Caco-2 (cell line): Measurements from ENCODE around the gene CDKAL1. TPM values are rescaled to one million over a fixed set of nuclear protein-coding genes. Genes with fewer than 3 reads are reported as not detected.

Source experiments
- BruUV-seq: library from RNA; stranded (reverse); fragments of 400-500 nt; replicated peaks from 2 replicates; lab custom pipeline; 2021; lab: Mats Ljungman, UMichigan
- CTCF ChIA-PET: fragments of 300-600 bp; sonication (Branson Sonifier 250); formaldehyde crosslinking; loops from one replicate; lab custom pipeline; 2022; ENCODE audit warnings: antibody characterized with exemption; lab: Charles Lee
- POLR2A ChIA-PET: fragments of 300-600 bp; sonication (Branson Sonifier 250); formaldehyde crosslinking; loops from one replicate; lab custom pipeline; 2022; ENCODE audit warnings: antibody characterized with exemption; lab: Charles Lee
- DNase-seq, 2 experiments: peaks; one replicate each; pipeline versions ENCODE4 v3.0.0 to v3.0.0-alpha.2; 2020 to 2022
- H3K27me3 ChIP-seq: replicated peaks from 2 replicates; pipeline ENCODE4 v1.6.0; 2011; ENCODE audit warnings: low read length; ENCODE audit not compliant: control insufficient read depth, insufficient read depth
- H3K36me3 ChIP-seq: 2 replicates; pipeline ENCODE4 v1.5.1; 2011; ENCODE audit warnings: low read length; ENCODE audit not compliant: control insufficient read depth, insufficient read depth
- H3K4me1 ChIP-seq: fragments of 250-450 bp; sonication (Bioruptor Pico); 2 replicates; pipeline ENCODE4 v1.5.1; 2020; ENCODE audit warnings: mild to moderate bottlenecking
- H3K4me3 ChIP-seq: 2 replicates; pipeline ENCODE4 v1.5.1; 2011; ENCODE audit warnings: low read depth, mild to moderate bottlenecking, control low read depth, low read length
- H3K9me3 ChIP-seq: fragments of 250-450 bp; sonication (Bioruptor Pico); 2 replicates; pipeline ENCODE4 v1.5.1; 2020; ENCODE audit warnings: mild to moderate bottlenecking, moderate library complexity
- H3K27ac Mint-ChIP-seq: one replicate; pipeline ENCODE4 v1.8.0; 2022; ENCODE audit warnings: mixed read lengths; ENCODE audit not compliant: unreplicated experiment
- H3K27me3 Mint-ChIP-seq: one replicate; pipeline ENCODE4 v1.8.0; 2022; ENCODE audit warnings: mixed read lengths; ENCODE audit not compliant: insufficient read depth, unreplicated experiment
- H3K36me3 Mint-ChIP-seq: one replicate; pipeline ENCODE4 v1.8.0; 2022; ENCODE audit warnings: mild to moderate bottlenecking, mixed read lengths; ENCODE audit not compliant: insufficient read depth, unreplicated experiment
- H3K4me1 Mint-ChIP-seq: one replicate; pipeline ENCODE4 v1.8.0; 2022; ENCODE audit warnings: low read depth, mixed read lengths; ENCODE audit not compliant: unreplicated experiment
- H3K4me3 Mint-ChIP-seq: one replicate; pipeline ENCODE4 v1.8.0; 2022; ENCODE audit warnings: mild to moderate bottlenecking, moderate library complexity, mixed read lengths; ENCODE audit not compliant: unreplicated experiment
- H3K9me3 Mint-ChIP-seq: one replicate; pipeline ENCODE4 v1.8.0; 2022; ENCODE audit warnings: mixed read lengths; ENCODE audit not compliant: unreplicated experiment
- CTCF ChIP-seq, 2 experiments: fragments of 200-600 bp in 1 of 2; IDR thresholded peaks; 1 replicate in 1 of 2; 2 replicates in 1 of 2; pipeline versions ENCODE4 v1.5.1 to v1.8.0; 2011 to 2022; ENCODE audit warnings: antibody characterized with exemption in 1 of 2, control low read depth in 1 of 2, inconsistent platforms in 1 of 2, low read depth in 1 of 2, low read length in 1 of 2, mild to moderate bottlenecking in 1 of 2, moderate library complexity in 1 of 2; ENCODE audit not compliant: insufficient read depth in 1 of 2, severe bottlenecking in 1 of 2, unreplicated experiment in 1 of 2
- intact Hi-C: fragments of 100-400 bp; cut with micrococcal nuclease; formaldehyde crosslinking; loops from one replicate; pipeline ENCODE4 v1.10.0; 2022; ENCODE audit not compliant: unreplicated experiment
- total RNA-seq: library from RNA; stranded (reverse); gene quantifications from 2 replicates; pipeline ENCODE4 v1.2.3, GENCODE V29; 2022

The CDKAL1 gene
- total RNA-seq, 1 experiment from 2014 or later: 18.7 TPM

- no peak for DNase-seq
- POLR2A ChIA-PET: no interaction called here
- intact Hi-C loops: no loop called here
- no peaks in the 10 kb centered on the region for H3K36me3 Mint-ChIP-seq
- H3K9me3 Mint-ChIP-seq: no peaks in the 10 kb centered on the region
- Histone ChIP-seq H3K4me3 (no peak overlapping the region), H3K27me3 (no peaks in the 10 kb centered on the region), H3K4me1 (no peaks in the 10 kb centered on the region), H3K36me3 (no peaks in the 10 kb centered on the region), H3K9me3 (no peaks in the 10 kb centered on the region)
- H3K4me3 Mint-ChIP-seq: no peak overlapping the region
- no peak overlapping the region for H3K27ac Mint-ChIP-seq
- no TSS peak for BruUV-seq
- H3K4me1 Mint-ChIP-seq: no peaks in the 10 kb centered on the region
- no peaks in the 10 kb centered on the region for H3K27me3 Mint-ChIP-seq
- no peak for TF ChIP-seq CTCF (IDR thresholded peaks at IDR 0.05; ENCODE audit: insufficient read depth in 1 of 2, low read depth in 1 of 2, low read length in 1 of 2, severe bottlenecking in 1 of 2, unreplicated experiment in 1 of 2)
- CTCF ChIA-PET: no interaction called here
Observed at GRCh38 chr6:20661721-20662120, 127.5 kb downstream of the CDKAL1 start.

- no peak for TF ChIP-seq CTCF (IDR thresholded peaks at IDR 0.05; ENCODE audit: insufficient read depth in 1 of 2, low read depth in 1 of 2, low read length in 1 of 2, severe bottlenecking in 1 of 2, unreplicated experiment in 1 of 2)
- Histone ChIP-seq H3K4me3 (no peak overlapping the region), H3K27me3 (no peaks in the 10 kb centered on the region), H3K4me1 (no peaks in the 10 kb centered on the region), H3K9me3 (no peaks in the 10 kb centered on the region), H3K36me3 (no peaks in the 10 kb centered on the region)
- Mint-ChIP-seq H3K27me3 (no peaks in the 10 kb centered on the region), H3K27ac (no peak overlapping the region), H3K9me3 (no peaks in the 10 kb centered on the region), H3K4me1 (no peaks in the 10 kb centered on the region), H3K36me3 (no peaks in the 10 kb centered on the region), H3K4me3 (no peak overlapping the region)
- CTCF ChIA-PET: no interaction called here
- POLR2A ChIA-PET: no interaction called here
- intact Hi-C loops: no loop called here
- no TSS peak for BruUV-seq
- no peak for DNase-seq
Observed at GRCh38 chr6:20664250-20664649, 130.0 kb downstream of the CDKAL1 start.

GRCh38 chr6:20665290-20665689, 131.0 kb downstream of the CDKAL1 start:
- ChIA-PET CTCF (no interaction called here), POLR2A (no interaction called here)
- no peak overlapping the region for H3K27ac Mint-ChIP-seq
- H3K9me3 ChIP-seq: no peaks in the 10 kb centered on the region
- no peaks in the 10 kb centered on the region for H3K36me3 Mint-ChIP-seq
- no peaks in the 10 kb centered on the region for H3K4me1 Mint-ChIP-seq
- H3K9me3 Mint-ChIP-seq: no peaks in the 10 kb centered on the region
- BruUV-seq: no TSS peak
- no peak for TF ChIP-seq CTCF (IDR thresholded peaks at IDR 0.05; ENCODE audit: insufficient read depth in 1 of 2, low read depth in 1 of 2, low read length in 1 of 2, severe bottlenecking in 1 of 2, unreplicated experiment in 1 of 2)
- H3K36me3 ChIP-seq: no peaks in the 10 kb centered on the region
- H3K4me3 Mint-ChIP-seq: no peak overlapping the region
- no peaks in the 10 kb centered on the region for H3K27me3 Mint-ChIP-seq
- no peaks in the 10 kb centered on the region for H3K27me3 ChIP-seq
- H3K4me1 ChIP-seq: no peaks in the 10 kb centered on the region
- intact Hi-C loops: no loop called here
- H3K4me3 ChIP-seq: no peak overlapping the region
- no peak for DNase-seq
